Hindlimb muscle (tissue), 1 donor: ENCODE data around the gene CPNE7. TPM values are rescaled to one million over a fixed set of nuclear protein-coding genes. Genes with fewer than 3 reads are reported as not detected.

Experiments
- DNase-seq: peaks from one replicate; pipeline ENCODE4 v3.0.0-alpha.2; 2013
- polyA plus RNA-seq: library from polyadenylated mRNA; unstranded; fragments of 120-200 nt; gene quantifications from one replicate; pipeline ENCODE4 v1.2.1, GENCODE V29; 2013; ENCODE audit not compliant: insufficient read length

Gene CPNE7
- polyA plus RNA-seq, 1 donor = not detected

- DNase-seq = no peak
Measured at GRCh38 chr16:89549007-89549700, 26.4 kb upstream of the CPNE7 start.

DNA sequence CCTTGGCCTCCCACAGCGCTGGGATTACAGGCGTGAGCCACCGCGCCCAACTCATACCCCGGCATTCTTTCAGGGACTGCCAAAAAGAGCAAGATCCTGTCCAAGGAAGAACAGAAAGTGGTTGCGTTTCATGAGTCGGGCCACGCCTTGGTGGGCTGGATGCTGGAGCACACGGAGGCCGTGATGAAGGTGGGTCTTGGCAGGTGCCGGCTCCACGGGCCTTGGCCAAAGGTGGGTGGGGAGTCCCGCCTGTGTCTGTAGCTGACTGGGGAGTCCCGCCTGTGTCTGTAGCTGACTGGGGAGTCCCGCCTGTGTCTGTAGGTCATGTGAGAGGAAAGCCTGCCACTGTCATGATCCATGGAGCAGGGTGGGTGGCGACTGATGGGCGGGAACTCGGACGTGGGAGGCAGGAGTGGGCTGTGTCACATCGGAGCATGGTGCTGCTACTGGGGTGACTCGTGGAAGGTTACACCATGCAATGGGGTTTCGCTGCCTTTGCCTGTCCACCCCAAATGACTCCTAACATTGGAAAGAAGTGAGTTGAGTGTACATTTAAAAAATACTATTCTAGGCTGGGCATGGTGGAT lies 25.0 kb upstream of the CPNE7 start:
- no peak for DNase-seq

DNA sequence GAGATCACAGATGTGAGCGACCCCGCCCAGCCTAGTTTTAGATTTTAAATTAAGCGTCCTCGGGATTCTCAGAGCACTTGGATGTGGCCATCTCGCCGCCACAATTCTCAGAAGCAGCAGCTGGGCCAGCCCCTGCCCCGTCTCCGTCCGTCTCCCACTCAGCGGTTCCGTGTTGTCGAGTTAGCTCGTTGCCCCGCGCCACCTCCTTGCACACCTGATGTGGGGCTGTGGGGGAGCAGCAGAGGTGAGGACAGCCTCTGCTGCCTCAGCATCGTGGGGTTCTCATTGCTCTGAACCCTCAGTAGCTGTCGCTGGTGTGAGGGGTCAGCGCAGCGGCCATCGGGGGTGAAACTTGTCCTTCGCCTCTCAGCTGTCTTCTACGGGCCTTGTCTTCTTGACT lies 23.2 kb upstream of the CPNE7 start:
- DNase-seq = no peak

DNA sequence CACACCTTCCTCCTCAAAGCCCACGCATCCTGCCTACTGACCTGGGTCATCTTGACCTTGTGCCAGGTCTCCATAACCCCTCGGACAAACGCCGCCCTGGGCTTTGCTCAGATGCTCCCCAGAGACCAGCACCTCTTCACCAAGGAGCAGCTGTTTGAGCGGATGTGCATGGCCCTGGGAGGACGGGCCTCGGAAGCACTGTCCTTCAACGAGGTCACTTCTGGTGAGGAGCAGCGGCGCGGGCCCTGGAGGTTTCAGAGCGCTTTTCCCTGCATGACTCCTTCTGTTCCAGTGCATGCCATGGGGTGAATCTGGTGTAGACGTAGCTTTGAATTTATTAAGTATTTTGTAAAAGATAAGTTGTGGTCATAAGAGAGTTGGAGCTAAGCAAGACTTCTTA lies 22.6 kb upstream of the CPNE7 start:
- no peak for DNase-seq

DNA sequence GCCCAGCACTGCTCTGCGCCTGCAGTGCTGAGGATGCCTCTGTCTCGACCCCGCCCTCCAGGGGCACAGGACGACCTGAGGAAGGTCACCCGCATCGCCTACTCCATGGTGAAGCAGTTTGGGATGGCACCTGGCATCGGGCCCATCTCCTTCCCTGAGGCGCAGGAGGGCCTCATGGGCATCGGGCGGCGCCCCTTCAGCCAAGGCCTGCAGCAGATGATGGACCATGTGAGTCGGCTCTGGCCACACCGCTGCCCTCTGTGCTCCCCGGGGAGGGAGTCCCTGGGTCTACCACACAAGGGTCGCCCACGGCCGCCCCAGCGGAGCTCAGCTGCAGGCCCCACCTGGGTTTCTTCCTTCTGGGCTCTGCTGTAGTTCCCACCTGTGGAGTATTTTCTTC lies 21.8 kb upstream of the CPNE7 start:
- no peak for DNase-seq

DNA sequence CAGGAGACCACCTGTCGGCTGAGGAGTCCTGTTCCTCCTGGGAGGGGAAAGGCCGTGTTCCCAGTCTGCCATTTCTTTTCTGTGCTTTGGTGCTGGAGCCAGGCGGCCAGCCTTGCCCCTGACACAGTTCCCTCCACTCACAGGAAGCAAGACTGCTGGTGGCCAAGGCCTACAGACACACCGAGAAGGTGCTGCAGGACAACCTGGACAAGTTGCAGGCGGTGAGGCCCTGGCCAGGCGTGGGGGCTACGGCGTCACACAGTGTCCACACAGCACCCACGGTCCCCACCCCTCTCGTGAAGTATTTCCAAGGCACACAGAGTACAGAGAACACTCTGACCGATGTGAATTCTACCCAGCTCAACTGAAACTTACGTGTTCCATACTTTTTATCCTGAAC lies 21.2 kb upstream of the CPNE7 start:
- no peak for DNase-seq

DNA sequence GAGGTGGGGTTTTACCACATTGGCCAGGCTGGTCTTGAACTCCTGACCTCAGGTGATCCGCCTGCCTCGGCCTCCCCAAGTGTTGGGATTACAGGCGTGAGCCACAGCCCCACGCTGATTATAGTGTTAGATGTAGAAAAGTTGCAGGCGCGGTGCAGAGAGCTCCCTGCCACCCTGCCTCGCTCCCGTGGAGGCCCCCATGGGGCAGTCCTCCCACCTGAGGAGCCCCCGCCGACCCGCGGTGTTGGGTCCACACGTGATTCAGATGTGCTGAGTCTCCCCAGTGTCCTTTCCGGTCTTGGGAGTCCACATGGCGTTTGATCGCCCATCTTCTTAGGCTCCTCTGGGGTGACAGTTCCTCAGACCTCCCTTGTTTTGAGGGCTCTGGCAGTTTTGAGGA lies 20.3 kb upstream of the CPNE7 start:
- no peak for DNase-seq

DNA sequence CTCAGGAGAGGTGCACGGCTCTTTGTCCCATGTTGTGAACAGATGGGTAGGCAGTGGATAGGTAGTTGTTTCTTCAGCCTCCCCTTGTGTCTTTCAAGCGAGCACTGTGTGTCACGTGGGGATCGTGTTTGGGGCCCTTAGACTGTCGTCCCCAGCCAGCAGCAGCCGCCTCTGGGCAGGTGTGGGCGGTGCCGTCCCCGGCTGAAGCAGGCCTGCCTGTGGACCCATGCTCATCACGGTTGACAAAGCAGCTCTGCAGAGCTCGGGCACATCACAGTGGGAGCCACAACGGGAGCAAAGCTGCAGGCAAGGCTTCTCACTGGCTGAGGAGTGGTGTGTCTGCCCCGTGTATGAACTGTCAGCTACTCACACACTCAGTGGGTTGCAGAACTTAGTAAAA lies 19.8 kb upstream of the CPNE7 start:
- no peak for DNase-seq

DNA sequence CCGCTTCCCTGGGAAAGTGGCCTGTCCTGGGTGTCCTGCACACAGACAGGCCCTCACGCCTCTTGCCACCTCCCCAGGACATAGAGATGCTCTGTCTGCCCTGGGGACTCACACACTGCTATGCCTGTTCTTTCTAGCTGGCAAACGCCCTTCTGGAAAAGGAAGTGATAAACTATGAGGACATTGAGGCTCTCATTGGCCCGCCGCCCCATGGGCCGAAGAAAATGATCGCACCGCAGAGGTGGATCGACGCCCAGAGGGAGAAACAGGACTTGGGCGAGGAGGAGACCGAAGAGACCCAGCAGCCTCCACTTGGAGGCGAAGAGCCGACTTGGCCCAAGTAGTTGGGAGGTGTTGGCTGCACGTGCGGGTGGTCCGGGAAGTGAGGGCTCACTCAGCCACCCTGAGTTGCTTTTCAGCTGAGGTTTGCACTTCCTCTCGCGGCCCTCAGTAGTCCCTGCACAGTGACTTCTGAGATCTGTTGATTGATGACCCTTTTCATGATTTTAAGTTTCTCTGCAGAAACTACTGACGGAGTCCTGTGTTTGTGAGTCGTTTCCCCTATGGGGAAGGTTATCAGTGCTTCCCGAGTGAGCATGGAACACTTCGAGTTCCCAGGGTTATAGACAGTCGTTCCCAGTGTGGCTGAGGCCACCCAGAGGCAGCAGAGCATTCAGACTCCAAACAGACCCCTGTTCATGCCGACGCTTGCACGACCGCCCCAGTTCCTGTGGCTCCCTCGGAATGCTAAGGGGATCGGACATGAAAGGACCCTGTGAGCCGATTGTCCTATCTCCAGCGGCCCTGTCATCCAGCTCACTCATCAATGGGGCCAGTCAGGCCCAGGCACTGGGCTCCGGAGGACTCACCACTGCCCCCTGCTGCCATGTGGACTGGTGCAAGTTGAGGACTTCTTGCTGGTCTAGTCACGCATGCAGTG lies 18.5 kb upstream of the CPNE7 start:
- DNase-seq = peak; percentile 67

GRCh38 chr16:89557690-89558490 lies 17.7 kb upstream of the CPNE7 start:
- DNase-seq = no peak

GRCh38 chr16:89560378-89561141 lies 15.0 kb upstream of the CPNE7 start, which contains the start of gene RPL13:
RPL13 (plus strand) TSS chr16:89560682; CDS start chr16:89560960, 278 bp downstream.
- DNase-seq = peak; percentile 96

- no peak for DNase-seq
Measured at GRCh38 chr16:89561142-89561883, 14.2 kb upstream of the CPNE7 start.

- DNase-seq = no peak
Measured at GRCh38 chr16:89561884-89562599, 13.5 kb upstream of the CPNE7 start.

GRCh38 chr16:89562939-89563338 lies 12.6 kb upstream of the CPNE7 start:
- DNase-seq = no peak

DNA sequence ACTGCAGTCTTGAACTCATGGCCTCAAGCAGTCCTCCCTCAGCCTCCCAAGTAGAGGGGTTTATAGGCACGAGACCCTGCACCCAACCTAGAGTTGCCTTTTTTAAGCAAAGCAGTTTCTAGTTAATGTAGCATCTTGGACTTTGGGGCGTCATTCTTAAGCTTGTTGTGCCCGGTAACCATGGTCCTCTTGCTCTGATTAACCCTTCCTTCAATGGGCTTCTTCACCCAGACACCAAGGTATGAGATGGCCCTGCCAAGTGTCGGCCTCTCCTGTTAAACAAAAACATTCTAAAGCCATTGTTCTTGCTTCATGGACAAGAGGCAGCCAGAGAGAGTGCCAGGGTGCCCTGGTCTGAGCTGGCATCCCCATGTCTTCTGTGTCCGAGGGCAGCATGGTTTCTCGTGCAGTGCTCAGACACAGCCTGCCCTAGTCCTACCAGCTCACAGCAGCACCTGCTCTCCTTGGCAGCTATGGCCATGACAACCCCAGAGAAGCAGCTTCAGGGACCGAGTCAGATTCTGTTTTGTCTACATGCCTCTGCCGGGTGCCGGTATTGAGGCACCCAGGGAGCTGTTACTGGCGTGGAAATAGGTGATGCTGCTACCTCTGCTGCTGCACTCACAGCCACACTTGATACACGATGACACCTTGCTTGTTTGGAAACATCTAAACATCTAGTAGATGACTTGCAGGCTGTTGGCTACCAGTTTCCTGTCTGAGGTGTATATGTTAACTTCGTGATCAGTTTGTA lies 11.7 kb upstream of the CPNE7 start:
- no peak for DNase-seq

- DNase-seq = no peak
Measured at GRCh38 chr16:89564476-89565255, 10.9 kb upstream of the CPNE7 start.

- no peak for DNase-seq
Measured at GRCh38 chr16:89565256-89565505, 10.4 kb upstream of the CPNE7 start.

GRCh38 chr16:89565506-89566372 lies 9.8 kb upstream of the CPNE7 start:
- no peak for DNase-seq
